HepG2 (cell line): ENCODE results near the gene ACTN3. TPM values are rescaled to one million over a fixed set of nuclear protein-coding genes. Genes with fewer than 3 reads are reported as not detected.

Experiments
- BRCA1 ChIP-seq: sonication (generic); formaldehyde crosslinking; IDR thresholded peaks from 2 replicates; pipeline ENCODE4 v1.4.0; 2020; ENCODE audit warnings: missing genetic modification reagents
- GTF2F1 ChIP-seq: fragments of 150-350 bp; IDR thresholded peaks from 2 replicates; pipeline ENCODE4 v1.6.1; 2014; ENCODE audit warnings: low read length
- IRF9 ChIP-seq: sonication (generic); formaldehyde crosslinking; IDR thresholded peaks from 2 replicates; pipeline ENCODE4 v1.8.0; 2022; ENCODE audit warnings: missing genetic modification reagents, mild to moderate bottlenecking, borderline replicate concordance
- JUNB ChIP-seq: sonication (generic); formaldehyde crosslinking; IDR thresholded peaks from 2 replicates; pipeline ENCODE4 v1.8.0; 2022; ENCODE audit warnings: missing genetic modification reagents, mild to moderate bottlenecking, borderline replicate concordance
- MBNL3 ChIP-seq: fragments of 250-450 bp; sonication (Bioruptor Pico); conservative IDR thresholded peaks from 2 replicates; pipeline ENCODE4 v1.8.0; 2022; ENCODE audit warnings: mild to moderate bottlenecking, inconsistent platforms
- PRDM4 ChIP-seq: sonication (generic); formaldehyde crosslinking; IDR thresholded peaks from 2 replicates; pipeline ENCODE4 v1.9.0; 2021; ENCODE audit warnings: missing genetic modification reagents, borderline replicate concordance
- PRMT3 ChIP-seq: sonication (generic); formaldehyde crosslinking; IDR thresholded peaks from 2 replicates; pipeline ENCODE4 v1.8.1; 2022; ENCODE audit warnings: low read depth, mild to moderate bottlenecking, moderate library complexity, missing genetic modification reagents, borderline replicate concordance
- RFX1 ChIP-seq: fragments of 450-650 bp; IDR thresholded peaks from 2 replicates; pipeline ENCODE4 v1.6.1; 2017
- RFX3 ChIP-seq: IDR thresholded peaks from 2 replicates; pipeline ENCODE4 v1.6.1; 2016; ENCODE audit warnings: missing biosample characterization, missing genetic modification reagents
- TERF1 ChIP-seq: sonication (generic); formaldehyde crosslinking; IDR thresholded peaks from 2 replicates; pipeline ENCODE4 v1.8.0; 2022; ENCODE audit warnings: mild to moderate bottlenecking, missing genetic modification reagents, moderate library complexity
- THRA ChIP-seq: sonication (generic); formaldehyde crosslinking; IDR thresholded peaks from 2 replicates; pipeline ENCODE4 v1.4.0; 2020; ENCODE audit warnings: missing genetic modification reagents, borderline replicate concordance
- ZGPAT ChIP-seq: IDR thresholded peaks from 2 replicates; pipeline ENCODE4 v1.6.1; 2016; ENCODE audit warnings: mild to moderate bottlenecking
- ZNF281 ChIP-seq: sonication (generic); formaldehyde crosslinking; IDR thresholded peaks from 2 replicates; pipeline ENCODE4 v1.4.0; 2020; ENCODE audit warnings: missing genetic modification reagents, borderline replicate concordance
- ZNF496 ChIP-seq: sonication (generic); formaldehyde crosslinking; IDR thresholded peaks from 2 replicates; pipeline ENCODE4 v1.8.1; 2023; ENCODE audit warnings: mild to moderate bottlenecking, moderate library complexity, missing genetic modification reagents; ENCODE audit not compliant: insufficient replicate concordance
- ZNF556 ChIP-seq: sonication (generic); formaldehyde crosslinking; IDR thresholded peaks from 2 replicates; pipeline ENCODE4 v1.4.0; 2020; ENCODE audit warnings: mild to moderate bottlenecking, missing genetic modification reagents, borderline replicate concordance
- ZNF616 ChIP-seq: sonication (generic); formaldehyde crosslinking; IDR thresholded peaks from 2 replicates; pipeline ENCODE4 v1.5.0; 2020; ENCODE audit warnings: low read depth, mild to moderate bottlenecking, missing genetic modification reagents
- ZNF782 ChIP-seq: sonication (generic); formaldehyde crosslinking; IDR thresholded peaks from 2 replicates; pipeline ENCODE4 v1.4.0; 2020; ENCODE audit warnings: missing genetic modification reagents, mild to moderate bottlenecking, borderline replicate concordance
- ZSCAN22 ChIP-seq: sonication (generic); formaldehyde crosslinking; IDR thresholded peaks from 2 replicates; pipeline ENCODE4 v1.4.0; 2020; ENCODE audit warnings: mild to moderate bottlenecking, missing genetic modification reagents
- polyA plus RNA-seq, 8 experiments: library from polyadenylated mRNA; depleted of rRNA in 3 of 8; stranded (reverse) in 7 of 8; unstranded in 1 of 8; fragments of >200 nt; fragmentation: Illumina TruSeq in 4 of 8; extraction: Trizol in 4 of 8; gene quantifications; 2 replicates each; pipeline versions ENCODE4 v1.2.1 to v1.2.3, GENCODE V29; 2011 to 2016; ENCODE audit warnings: low read depth in 4 of 8, missing spikeins in 1 of 8, mixed read lengths in 1 of 8; ENCODE audit not compliant: insufficient read depth in 1 of 8
- total RNA-seq, 5 experiments: library from RNA; depleted of rRNA; stranded (reverse); fragments of >200 nt; fragmentation: Illumina TruSeq; extraction: Trizol; gene quantifications; 2 replicates each; pipeline ENCODE4 v1.2.3, GENCODE V29; 2016; ENCODE audit warnings: low read depth in 1 of 5

The ACTN3 gene
- total and polyA plus RNA-seq, 2 of the 13 experiments (the other 11 are each of a cell fraction or from before 2014, with no cell fraction given) = 0.04 to 0.09 TPM

GRCh38 chr11:66510271-66510989, 36.3 kb upstream of the ACTN3 start, which contains the start of gene BBS1 (continued):
- TF ChIP-seq ZNF281 (no peak; the same call in 1 of the 2 replicates), BRCA1 (CRISPR knock-in tag) (no peak), RFX1 (peak; percentile 94), GTF2F1 (no peak), THRA (0 out of 2 replicates have a peak, but pooled peaks have one; percentile 20), ZNF782 (CRISPR knock-in tag) (no peak), PRMT3 (CRISPR knock-in tag) (no peak), ZNF556 (CRISPR knock-in tag) (peak; percentile 48; the same call in 1 of the 2 replicates), JUNB (CRISPR knock-in tag) (no peak), IRF9 (CRISPR knock-in tag) (peak; percentile 82; the same call in 1 of the 2 replicates), ZGPAT (peak; percentile 72; the same call in 1 of the 2 replicates), ZNF616 (CRISPR knock-in tag) (no peak), TERF1 (CRISPR knock-in tag) (no peak), ZNF496 (CRISPR knock-in tag) (no peak), MBNL3 (CRISPR knock-in tag) (no peak), ZSCAN22 (CRISPR knock-in tag) (no peak), RFX3 (peak; percentile 97), PRDM4 (CRISPR knock-in tag) (no peak)
